Erythroblast (primary cell): ENCODE measurements around the gene LILRB5.

ENCODE experiments used
- GATA1 ChIP-seq: IDR thresholded peaks from 2 replicates; pipeline ENCODE4 v1.6.1; 2011; ENCODE audit warnings: low read depth, mild to moderate bottlenecking, control low read depth, low read length, moderate library complexity
- POLR2A ChIP-seq: IDR thresholded peaks from 2 replicates; pipeline ENCODE4 v1.6.1; 2011; ENCODE audit warnings: mild to moderate bottlenecking, low read length

GRCh38 chr19:54297759-54298305 lies 40.8 kb upstream of the LILRB5 start:
- TF ChIP-seq POLR2A, result no peak
- TF ChIP-seq GATA1, result no peak
